ENCODE data around the gene MAGI3. TPM values are rescaled to one million over a fixed set of nuclear protein-coding genes. Genes with fewer than 3 reads are reported as not detected.
"Not testable (repeated sequence)": the region's sequence is repeated elsewhere in the genome, so short reads cannot be mapped to it uniquely, and the experiment has no call there.

The MAGI3 gene
- total RNA-seq, 3 donors from 2014 or later: 48.6 to 65.4 (median 62.9) TPM

DNA sequence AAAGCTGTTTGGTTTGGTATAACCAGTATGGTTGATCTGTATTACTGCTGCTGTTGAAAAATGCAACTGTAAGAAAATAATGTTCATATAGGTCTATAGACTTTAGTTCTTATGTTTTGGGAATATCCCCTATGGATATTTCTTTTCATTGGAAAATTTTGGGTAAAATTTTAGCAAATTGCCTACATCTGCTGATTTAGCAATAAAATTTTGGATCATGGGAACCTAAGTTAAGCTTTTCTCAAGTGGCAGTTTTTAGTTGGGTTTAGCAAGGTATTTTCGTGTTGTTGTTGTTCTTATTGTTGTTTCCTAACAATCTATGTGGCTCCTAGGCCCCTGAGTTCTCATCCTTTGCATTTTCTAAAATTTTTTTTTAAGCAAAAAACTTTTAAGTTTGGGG, 201.9 kb downstream of the MAGI3 start:
- no peaks in the 10 kb centered on the region for H3K9me3 ChIP-seq
- H3K4me3 ChIP-seq: no peak overlapping the region
- no peak for DNase-seq
- no peaks in the 10 kb centered on the region for H3K36me3 ChIP-seq (ENCODE audit: low read depth)
- no peak for ATAC-seq
- H3K4me1 ChIP-seq (ENCODE audit: low read depth): no peaks in the 10 kb centered on the region
- TF ChIP-seq, protein P1, sequence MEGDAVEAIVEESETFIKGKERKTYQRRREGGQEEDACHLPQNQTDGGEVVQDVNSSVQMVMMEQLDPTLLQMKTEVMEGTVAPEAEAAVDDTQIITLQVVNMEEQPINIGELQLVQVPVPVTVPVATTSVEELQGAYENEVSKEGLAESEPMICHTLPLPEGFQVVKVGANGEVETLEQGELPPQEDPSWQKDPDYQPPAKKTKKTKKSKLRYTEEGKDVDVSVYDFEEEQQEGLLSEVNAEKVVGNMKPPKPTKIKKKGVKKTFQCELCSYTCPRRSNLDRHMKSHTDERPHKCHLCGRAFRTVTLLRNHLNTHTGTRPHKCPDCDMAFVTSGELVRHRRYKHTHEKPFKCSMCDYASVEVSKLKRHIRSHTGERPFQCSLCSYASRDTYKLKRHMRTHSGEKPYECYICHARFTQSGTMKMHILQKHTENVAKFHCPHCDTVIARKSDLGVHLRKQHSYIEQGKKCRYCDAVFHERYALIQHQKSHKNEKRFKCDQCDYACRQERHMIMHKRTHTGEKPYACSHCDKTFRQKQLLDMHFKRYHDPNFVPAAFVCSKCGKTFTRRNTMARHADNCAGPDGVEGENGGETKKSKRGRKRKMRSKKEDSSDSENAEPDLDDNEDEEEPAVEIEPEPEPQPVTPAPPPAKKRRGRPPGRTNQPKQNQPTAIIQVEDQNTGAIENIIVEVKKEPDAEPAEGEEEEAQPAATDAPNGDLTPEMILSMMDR (IDR thresholded peaks at IDR 0.05): no peak
- intact Hi-C loops (cut with DNase I, micrococcal nuclease): no loop called here

DNA sequence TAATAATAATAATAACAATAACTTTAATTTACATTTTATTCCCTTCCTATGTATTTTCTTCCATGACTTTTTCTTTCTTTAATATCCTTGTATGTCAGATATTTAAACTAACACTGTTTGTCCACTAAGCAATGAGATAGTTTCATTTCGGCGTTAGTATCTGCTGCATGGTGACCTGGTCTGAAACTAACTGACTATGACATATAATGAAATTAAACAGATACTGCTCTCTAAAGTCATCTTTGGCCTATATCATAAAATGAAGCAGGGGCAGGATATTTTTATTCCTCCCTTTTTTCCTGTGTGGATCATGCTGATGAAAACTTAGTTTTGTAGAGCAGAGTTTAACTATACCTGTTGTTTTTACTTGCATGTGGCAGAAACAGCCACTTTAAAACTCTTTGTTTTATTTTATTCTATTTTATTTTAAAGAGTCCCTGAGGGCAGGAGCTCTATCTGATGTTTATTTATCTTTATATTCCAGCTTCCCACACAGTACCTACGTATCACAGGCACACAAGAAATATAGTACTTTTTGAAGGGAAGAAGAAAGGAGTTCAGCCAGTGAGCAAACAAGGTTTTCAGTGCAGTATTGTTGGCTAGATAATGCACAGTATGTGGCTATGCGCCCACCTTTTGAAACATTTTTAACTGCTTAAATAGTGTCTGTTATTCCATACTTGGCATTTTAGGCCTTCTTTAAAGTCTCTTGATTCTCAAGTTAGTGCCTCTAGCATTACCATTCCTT, 203.4 kb downstream of the MAGI3 start:
- TF ChIP-seq, protein P1 (IDR thresholded peaks at IDR 0.05): no peak
- no peaks in the 10 kb centered on the region for H3K36me3 ChIP-seq (ENCODE audit: low read depth)
- DNase-seq: no peak
- no peak for ATAC-seq
- intact Hi-C loops (cut with DNase I, micrococcal nuclease): no loop called here
- H3K4me1 ChIP-seq (ENCODE audit: low read depth): no peaks in the 10 kb centered on the region
- H3K4me3 ChIP-seq: no peak overlapping the region
- no peaks in the 10 kb centered on the region for H3K9me3 ChIP-seq

DNA sequence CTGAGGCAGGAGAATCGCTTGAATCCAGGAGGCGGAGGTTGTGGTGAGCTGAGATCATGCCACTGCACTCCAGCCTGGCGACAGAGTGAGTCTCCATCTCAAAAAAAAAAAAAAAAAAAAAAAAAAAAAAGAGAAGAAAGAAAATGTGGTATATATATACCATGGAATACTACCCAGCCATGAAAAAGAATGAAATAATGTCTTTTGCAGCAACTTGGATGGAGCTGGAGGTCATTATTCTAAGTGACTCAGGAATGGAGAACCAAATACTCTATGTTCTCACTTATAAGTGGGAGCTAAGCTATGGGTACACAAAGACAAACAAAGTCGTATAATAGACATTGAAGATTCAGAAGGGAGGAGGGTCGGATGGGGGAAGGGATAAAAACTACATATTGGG, 214.2 kb downstream of the MAGI3 start:
- H3K9me3 ChIP-seq; intact Hi-C loops (cut with DNase I, micrococcal nuclease); DNase-seq; H3K4me1 ChIP-seq (ENCODE audit: low read depth); H3K4me3 ChIP-seq; ATAC-seq; H3K36me3 ChIP-seq (ENCODE audit: low read depth): not testable (repeated sequence)

- no peaks in the 10 kb centered on the region for H3K4me1 ChIP-seq (ENCODE audit: low read depth)
- no peaks in the 10 kb centered on the region for H3K36me3 ChIP-seq (ENCODE audit: low read depth)
- ATAC-seq (no peak), DNase-seq (no peak)
- no peak overlapping the region for H3K4me3 ChIP-seq
- TF ChIP-seq, protein P1 (IDR thresholded peaks at IDR 0.05): no peak
- intact Hi-C loops (cut with DNase I, micrococcal nuclease): no loop called here
- no peaks in the 10 kb centered on the region for H3K9me3 ChIP-seq
Measured at GRCh38 chr1:113605146-113605545, 214.8 kb downstream of the MAGI3 start.

DNA sequence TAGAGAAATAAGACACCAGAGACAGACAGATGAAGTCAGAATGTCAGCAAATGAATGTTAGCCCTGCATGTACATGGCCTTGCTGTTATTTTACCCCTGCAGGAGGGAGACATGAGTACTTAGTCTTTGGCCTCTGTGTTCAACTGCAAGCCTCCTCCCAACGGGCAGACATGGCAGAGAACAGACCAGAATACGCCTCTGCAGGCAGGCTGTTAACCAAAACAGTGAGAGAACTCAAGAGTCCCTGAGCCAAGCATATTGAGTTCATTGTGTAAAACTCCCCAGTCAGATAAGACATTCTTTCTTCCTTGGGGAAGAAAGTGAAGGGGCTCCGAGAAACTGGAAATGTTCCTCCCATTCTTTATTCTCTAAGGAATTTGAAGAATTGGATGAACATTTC, 218.1 kb downstream of the MAGI3 start:
- DNase-seq (no peak), ATAC-seq (no peak)
- intact Hi-C loops (cut with DNase I, micrococcal nuclease): no loop called here

GRCh38 chr1:113610372-113610771, 220.1 kb downstream of the MAGI3 start:
- no peak for ATAC-seq

More for the DNA sequence above, 218.1 kb downstream of the MAGI3 start:
- TF ChIP-seq, protein P1 (IDR thresholded peaks at IDR 0.05): no peak
- Histone ChIP-seq H3K9me3 (no peaks in the 10 kb centered on the region), H3K4me3 (no peak overlapping the region), H3K4me1 (ENCODE audit: low read depth) (no peaks in the 10 kb centered on the region), H3K36me3 (ENCODE audit: low read depth) (no peaks in the 10 kb centered on the region)

More at GRCh38 chr1:113610372-113610771, 220.1 kb downstream of the MAGI3 start:
- Histone ChIP-seq H3K4me1 (ENCODE audit: low read depth) (no peaks in the 10 kb centered on the region), H3K4me3 (no peak overlapping the region), H3K9me3 (no peaks in the 10 kb centered on the region), H3K36me3 (ENCODE audit: low read depth) (no peaks in the 10 kb centered on the region)
- TF ChIP-seq, protein P1 (IDR thresholded peaks at IDR 0.05): no peak
- no peak for DNase-seq
- intact Hi-C loops (cut with DNase I, micrococcal nuclease): no loop called here

Data from mucosa of descending colon (tissue), 3 donors.